G401.6 (cell line): Measurements from ENCODE around the gene BCAS3.
"Not testable (repeated sequence)": the region's sequence is repeated elsewhere in the genome, so short reads cannot be mapped to it uniquely, and the experiment has no call there.

Experiments used
- FAIRE-seq: peaks from 2 replicates; lab custom pipeline; 2012; peaks lifted over from hg19 to GRCh38; lab: Jason Lieb, UNC

BCAS3 gene

DNA sequence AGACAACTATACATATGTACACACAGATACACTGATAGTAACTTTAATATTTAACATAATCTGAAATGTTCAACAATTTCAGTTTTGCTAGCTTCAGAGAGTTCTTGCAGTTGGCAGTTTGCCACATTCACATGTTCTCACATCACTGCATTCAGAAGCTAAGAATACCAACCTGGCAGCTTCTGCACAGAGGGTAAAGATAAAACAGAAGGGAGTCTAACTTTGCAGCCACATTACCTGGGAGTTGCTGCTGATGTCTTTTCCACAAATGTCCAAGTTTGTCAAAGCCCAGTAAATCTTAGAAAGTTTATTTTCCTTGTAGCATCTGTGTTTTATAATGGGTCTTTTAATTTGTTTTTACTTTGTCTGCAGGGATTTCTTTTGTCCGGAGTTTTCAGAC lies 332.0 kb downstream of the BCAS3 start:
- no peak for FAIRE-seq

- no peak for FAIRE-seq
These were observed 333.1 kb downstream of the BCAS3 start for GRCh38 chr17:61010661-61011170.

DNA sequence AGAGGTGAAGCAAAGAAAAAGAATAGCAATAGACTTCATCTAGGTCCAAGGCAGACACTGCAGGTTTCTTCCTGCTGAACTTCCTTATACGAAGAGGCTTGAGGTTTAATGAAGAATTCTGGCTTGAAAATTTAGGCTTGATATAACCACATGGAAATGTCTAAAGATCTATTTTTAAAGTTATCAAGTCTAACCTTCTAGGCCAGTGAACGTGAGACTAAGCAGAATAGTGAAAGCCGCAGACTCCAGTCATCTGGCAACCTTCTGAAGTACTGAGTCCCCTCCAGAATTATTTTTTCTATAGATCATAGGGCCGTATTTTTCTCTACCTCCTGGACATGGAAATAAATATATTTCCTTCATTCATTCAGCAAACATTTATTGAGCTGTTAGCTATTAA lies 333.6 kb downstream of the BCAS3 start:
- FAIRE-seq = no peak

DNA sequence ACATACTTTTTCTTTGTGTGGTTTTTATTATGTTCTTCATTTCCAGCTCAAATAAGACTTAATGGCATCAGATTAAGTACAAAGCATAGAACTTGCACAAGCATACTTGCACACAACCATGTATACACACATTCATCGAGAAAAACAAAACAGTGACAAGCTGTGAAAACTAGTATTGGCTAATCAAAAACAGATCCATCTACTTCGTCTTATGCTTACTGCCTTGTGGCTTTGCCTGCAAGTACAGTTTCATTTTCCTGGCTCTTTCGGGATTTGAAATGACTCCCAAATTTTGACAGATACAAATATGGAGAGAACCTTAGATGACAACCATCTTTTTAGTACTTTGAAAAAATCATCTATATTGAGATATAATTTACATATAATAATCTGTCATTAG lies 338.3 kb downstream of the BCAS3 start:
- FAIRE-seq = no peak

DNA sequence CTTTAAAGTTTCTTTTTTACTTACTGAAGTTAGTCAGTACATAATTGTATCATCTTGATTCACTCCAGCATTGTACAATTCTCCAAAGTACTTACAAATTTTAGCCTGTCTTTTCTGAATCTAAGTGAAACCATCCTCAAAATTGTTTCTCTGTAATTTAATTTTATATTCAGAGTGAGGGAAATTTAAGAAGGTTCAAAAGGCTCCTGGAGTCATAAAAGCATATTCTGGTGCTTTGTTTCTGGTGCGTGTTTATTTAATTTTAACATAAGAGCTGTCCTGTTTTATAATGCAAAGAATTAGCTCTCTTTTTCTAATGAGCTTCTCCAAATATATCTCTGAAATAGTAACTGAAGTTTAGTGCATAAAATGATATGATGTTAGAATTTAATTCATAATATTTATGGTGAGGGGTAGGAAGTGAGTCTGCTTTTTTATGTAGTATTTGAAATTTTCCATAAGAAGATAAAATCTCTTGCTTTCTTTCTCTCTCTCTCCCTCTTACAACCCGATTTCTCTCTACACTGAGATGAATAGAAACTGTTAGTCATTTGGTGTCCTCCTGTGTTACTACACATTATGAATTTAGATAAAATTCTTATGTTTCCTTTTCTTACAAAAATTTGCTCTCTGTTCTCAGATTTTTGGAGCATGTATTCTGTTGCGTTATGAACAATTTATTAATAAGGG lies 339.8 kb downstream of the BCAS3 start:
- no peak for FAIRE-seq

- no peak for FAIRE-seq
These were observed 341.3 kb downstream of the BCAS3 start for GRCh38 chr17:61018938-61019337.

DNA sequence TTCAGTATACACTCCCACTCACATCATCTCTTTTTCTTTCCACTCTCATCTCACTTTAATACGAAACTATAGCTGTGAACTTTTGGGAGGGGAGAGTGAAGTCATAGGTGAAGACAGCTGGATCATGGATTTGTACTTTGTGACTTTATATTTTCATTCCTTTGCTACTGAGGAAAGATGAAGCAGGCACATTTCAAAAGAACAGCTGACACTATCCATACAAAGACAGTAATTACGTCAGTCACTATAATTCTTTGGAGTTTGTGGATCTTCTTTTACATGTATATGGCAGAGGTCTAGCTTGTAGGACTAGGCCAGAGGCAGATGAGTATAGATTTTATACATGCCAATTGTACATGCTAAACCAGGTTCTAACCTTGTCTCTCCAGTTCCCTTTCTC lies 346.3 kb downstream of the BCAS3 start:
- FAIRE-seq = no peak

- no peak for FAIRE-seq
These were observed 349.2 kb downstream of the BCAS3 start for GRCh38 chr17:61026818-61027217.

DNA sequence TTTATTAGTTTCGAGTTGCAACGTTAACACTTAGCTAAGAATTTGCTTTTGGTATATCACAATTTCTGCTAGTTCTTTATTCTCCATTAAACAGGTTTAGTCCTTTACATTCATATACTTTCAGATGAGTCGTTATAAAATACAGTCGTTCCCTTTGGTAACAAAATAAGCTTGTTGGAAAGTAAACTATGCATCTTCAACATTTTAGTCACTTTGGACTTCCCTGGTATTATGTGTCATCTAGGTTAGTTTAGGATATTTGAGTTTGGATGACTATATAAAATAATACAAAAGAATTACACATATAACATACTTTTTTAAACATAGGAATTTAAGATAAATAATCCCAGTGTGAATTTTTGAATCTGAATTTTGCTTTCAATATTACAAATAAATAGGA lies 351.5 kb downstream of the BCAS3 start:
- no peak for FAIRE-seq

DNA sequence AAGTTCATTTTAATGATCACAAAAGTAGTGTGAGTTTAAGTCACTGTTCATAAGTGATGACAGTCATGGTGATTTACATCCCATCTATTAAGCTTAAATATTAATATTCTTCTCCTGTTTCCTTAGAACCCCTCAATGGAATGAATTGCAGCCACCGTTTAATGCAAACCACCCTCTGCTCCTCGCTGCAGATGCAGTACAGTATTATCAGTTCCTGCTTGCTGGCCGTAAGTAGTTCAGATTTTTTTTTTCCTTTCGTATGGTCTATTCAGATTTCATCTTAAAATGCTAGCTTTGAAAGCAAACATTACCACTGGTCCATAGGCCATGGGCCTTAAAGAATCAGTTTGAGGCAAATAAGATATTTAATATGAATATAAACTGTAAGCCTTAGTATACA lies 363.0 kb downstream of the BCAS3 start:
- FAIRE-seq = no peak

GRCh38 chr17:61042348-61042747 lies 364.7 kb downstream of the BCAS3 start:
- not testable (repeated sequence) for FAIRE-seq

GRCh38 chr17:61047515-61047914 lies 369.9 kb downstream of the BCAS3 start:
- FAIRE-seq = no peak

GRCh38 chr17:61048376-61049106 lies 370.9 kb downstream of the BCAS3 start:
- no peak for FAIRE-seq

- FAIRE-seq = no peak
These were observed 375.8 kb downstream of the BCAS3 start for GRCh38 chr17:61053469-61053868.

GRCh38 chr17:61054436-61054835 lies 376.8 kb downstream of the BCAS3 start:
- no peak for FAIRE-seq

GRCh38 chr17:61057257-61057656 lies 379.6 kb downstream of the BCAS3 start:
- no peak for FAIRE-seq

DNA sequence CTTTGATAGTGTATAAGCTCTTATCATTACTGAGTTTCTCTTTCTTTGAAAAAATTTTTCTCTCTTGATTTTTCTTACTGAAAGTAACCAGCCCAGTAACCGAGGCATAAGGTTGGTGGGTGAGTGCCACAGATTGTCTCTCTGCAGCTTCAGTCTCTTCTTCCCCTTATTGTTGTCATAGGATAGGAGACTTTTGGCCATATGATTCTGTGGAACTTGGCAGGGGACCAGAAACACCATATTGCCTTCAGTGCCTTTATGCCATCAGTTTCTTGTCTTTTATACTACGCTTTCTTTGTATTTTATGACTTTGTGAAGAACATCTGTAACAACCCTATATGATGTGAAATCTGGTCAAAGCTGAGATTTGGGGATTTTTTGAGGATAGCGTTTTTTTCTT lies 380.4 kb downstream of the BCAS3 start:
- no peak for FAIRE-seq

GRCh38 chr17:61063528-61063927 lies 385.9 kb downstream of the BCAS3 start:
- FAIRE-seq = no peak

DNA sequence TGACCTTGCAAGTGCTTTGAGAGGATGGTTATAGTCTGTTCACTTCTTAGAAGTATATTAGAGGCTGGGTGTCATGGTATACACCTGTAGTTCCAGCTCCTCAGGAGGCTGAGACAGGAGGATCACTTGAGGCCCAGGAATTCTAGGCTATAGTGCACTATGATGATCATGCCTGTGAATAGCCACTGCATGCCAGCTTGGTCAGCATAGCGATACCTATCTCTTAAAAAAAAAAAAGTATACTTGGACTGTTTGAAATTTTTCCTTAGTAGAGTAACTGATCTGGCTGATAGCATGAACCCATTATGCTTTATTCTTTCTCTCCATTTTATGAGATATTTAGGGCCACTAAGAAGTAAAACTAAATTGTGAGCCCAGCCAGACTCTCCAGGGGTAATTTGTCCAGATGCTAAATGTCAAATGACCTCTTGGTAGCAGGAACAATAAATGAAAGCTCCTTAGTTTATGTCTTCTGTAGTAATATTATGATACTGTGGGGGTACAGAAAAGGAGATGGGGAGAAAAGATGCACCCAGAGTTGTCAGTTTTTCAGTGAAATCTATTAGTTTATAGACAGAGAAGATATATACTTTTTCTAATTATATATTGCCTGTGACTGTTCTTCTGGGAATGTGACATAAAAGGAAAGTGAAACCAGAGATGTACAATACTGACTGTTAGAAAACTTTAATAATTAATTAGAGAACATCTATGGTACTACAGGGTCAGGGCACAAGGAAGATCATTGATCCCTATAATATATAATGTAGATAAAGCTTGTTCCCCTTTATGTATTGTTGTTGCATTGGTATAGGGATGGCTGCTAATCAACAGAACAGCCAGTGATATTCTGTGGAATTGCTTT lies 386.7 kb downstream of the BCAS3 start:
- FAIRE-seq = no peak

DNA sequence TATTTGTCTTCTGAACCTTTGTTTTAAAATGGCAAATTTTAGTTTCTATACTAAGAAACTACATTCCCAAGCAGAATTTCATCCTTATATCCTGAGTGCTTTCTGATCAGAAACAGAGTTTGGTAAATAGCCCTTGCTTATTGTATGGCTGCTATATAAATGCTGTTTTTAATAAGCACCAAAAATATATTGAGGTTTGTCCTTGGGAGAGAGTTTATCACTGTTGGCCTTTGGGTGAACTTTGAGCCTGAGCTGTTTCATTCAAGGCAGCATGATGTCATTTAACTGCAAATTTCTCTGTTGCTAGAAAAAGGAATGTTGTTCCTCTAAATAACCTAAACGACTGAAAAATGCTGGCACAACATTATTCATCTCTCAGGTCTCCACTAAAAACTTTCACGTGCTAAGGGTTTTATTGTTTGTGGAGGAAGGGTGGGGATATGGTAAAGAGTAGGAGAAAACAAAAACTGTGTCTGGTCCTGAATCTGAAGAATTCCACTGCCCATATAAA lies 387.7 kb downstream of the BCAS3 start:
- FAIRE-seq = no peak

- FAIRE-seq = no peak
These were observed 388.4 kb downstream of the BCAS3 start for GRCh38 chr17:61066062-61066461.

- FAIRE-seq = no peak
These were observed 393.0 kb downstream of the BCAS3 start for GRCh38 chr17:61070649-61071048.

DNA sequence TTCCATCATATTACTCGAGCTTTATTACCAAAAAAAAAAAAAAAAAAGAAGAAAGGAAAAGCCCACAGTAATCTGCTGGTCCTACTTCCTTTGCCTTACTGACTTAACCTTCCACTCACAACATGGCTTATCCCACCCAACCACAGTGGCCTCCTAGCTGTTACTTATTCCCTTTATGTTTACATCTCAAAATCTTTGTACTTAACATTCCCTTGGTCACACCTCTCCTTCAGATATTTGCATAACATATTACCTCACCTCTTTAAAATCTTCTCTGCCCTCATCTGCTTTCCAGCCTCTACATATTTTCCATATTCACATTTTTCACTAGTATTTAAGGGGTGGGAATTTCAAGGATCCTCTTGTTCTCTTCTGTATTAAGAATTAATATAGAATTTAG lies 395.0 kb downstream of the BCAS3 start:
- no peak for FAIRE-seq
